GM12865 (cell line): ENCODE results near the gene ATAD5.
A peak's percentile ranks its signal among the peaks of the same experiment; 100 is the strongest.
"Not testable (repeated sequence)": the region's sequence is repeated elsewhere in the genome, so short reads cannot be mapped to it uniquely, and the experiment has no call there.

Experiments used
- DNase-seq: peaks from one replicate; pipeline ENCODE4 v3.0.0; 2010; ENCODE audit warnings: low read depth
- H3K4me3 ChIP-seq: 2 replicates; pipeline ENCODE4 v1.5.1; 2011; ENCODE audit warnings: mild to moderate bottlenecking, low read depth, low read length, control low read depth
- CTCF ChIP-seq: IDR thresholded peaks from 2 replicates; pipeline ENCODE4 v1.5.1; 2011; ENCODE audit warnings: low read length, control low read depth, low read depth, inconsistent platforms; ENCODE audit not compliant: insufficient read depth; ENCODE audit errors: missing control alignments

ATAD5 gene

GRCh38 chr17:30922235-30923030 is 90.7 kb downstream of the ATAD5 start:
- no peak for TF ChIP-seq CTCF
- peak overlapping the region; percentile 19 for H3K4me3 ChIP-seq
- no peak for DNase-seq

GRCh38 chr17:30924341-30924740 is 92.6 kb downstream of the ATAD5 start:
- TF ChIP-seq CTCF, result no peak
- no peak for DNase-seq
- H3K4me3 ChIP-seq, result no peak overlapping the region

- DNase-seq, result peak; percentile 48
- no peak overlapping the region for H3K4me3 ChIP-seq
- no peak for TF ChIP-seq CTCF
Measured at GRCh38 chr17:30926516-30926915, 94.8 kb downstream of the ATAD5 start.

GRCh38 chr17:30927756-30928155 is 96.0 kb downstream of the ATAD5 start:
- TF ChIP-seq CTCF, result no peak
- H3K4me3 ChIP-seq, result no peak overlapping the region
- no peak for DNase-seq

- TF ChIP-seq CTCF, result no peak
- DNase-seq, result no peak
- H3K4me3 ChIP-seq, result no peak overlapping the region
Measured at GRCh38 chr17:30928584-30928983, 96.8 kb downstream of the ATAD5 start.

GRCh38 chr17:30929081-30929633 is 97.4 kb downstream of the ATAD5 start:
- no peak for TF ChIP-seq CTCF
- no peak overlapping the region for H3K4me3 ChIP-seq
- no peak for DNase-seq

GRCh38 chr17:30929861-30930260 is 98.1 kb downstream of the ATAD5 start:
- not testable (repeated sequence) for H3K4me3 ChIP-seq, DNase-seq
